ENCODE data around the gene SETBP1.

The SETBP1 gene

DNA sequence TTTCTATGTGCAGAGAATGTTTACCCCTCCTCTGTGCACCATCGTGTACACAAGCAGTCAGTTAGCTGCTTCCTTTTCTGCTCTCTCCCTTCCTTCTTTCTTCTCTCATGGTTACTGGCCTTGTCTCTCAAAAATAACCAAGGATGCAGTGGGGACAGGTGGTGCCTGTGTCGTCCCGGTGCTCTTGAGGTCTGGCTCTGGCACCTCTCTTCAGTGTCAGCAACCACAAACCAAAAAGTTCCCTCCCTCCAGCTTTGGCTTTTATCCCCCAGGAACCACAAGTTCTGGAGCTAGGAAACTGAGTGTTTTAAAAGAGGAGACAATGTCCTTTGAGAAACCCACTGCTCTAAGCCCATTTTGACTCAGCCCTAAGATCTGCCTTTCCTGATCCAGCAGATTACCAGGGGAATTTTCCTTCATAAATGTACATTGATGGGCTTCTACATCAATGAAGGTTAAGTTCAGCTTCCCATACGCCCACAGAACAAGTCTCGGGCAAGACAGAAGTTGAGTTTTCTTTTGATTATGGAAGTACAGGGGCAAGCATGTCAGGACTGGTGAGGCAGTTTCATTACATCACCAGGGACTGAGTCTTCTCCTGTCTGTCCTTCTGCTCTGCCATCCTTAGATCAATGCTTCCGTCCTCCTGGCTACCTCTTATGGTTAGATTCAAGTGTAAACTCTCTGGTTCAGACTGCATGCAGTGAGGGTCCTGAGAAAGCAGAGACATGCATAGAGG is 232.2 kb downstream of the SETBP1 start:
- Histone ChIP-seq H3K4me3 (ENCODE audit: low read depth, low read length, poor library complexity, severe bottlenecking) (no peak overlapping the region), H3F3A (ENCODE audit: insufficient read depth, low read length) (no peaks in the 10 kb centered on the region), H3K9ac (ENCODE audit: low read length) (no peak overlapping the region), H3K4me2 (ENCODE audit: low read length) (no peak overlapping the region), H4K20me1 (ENCODE audit: insufficient read depth, low read length) (no peaks in the 10 kb centered on the region), H3K4me1 (ENCODE audit: insufficient read depth, low read length, severe bottlenecking) (peaks cover 12% of the 10 kb centered on the region), H3K27me3 (ENCODE audit: insufficient read depth, low read length) (no peaks in the 10 kb centered on the region), H3K9me2 (ENCODE audit: low read depth, low read length) (no peaks in the 10 kb centered on the region), H3K79me2 (ENCODE audit: insufficient read depth, low read length) (no peaks in the 10 kb centered on the region), H3K9me3 (ENCODE audit: low read length) (no peaks in the 10 kb centered on the region), H3K27ac (ENCODE audit: low read depth, low read length, poor library complexity, severe bottlenecking) (no peak overlapping the region), H3K36me3 (ENCODE audit: insufficient read depth, low read length) (no peaks in the 10 kb centered on the region), H2AFZ (ENCODE audit: low read length) (no peak overlapping the region)
- TF ChIP-seq, protein P1, sequence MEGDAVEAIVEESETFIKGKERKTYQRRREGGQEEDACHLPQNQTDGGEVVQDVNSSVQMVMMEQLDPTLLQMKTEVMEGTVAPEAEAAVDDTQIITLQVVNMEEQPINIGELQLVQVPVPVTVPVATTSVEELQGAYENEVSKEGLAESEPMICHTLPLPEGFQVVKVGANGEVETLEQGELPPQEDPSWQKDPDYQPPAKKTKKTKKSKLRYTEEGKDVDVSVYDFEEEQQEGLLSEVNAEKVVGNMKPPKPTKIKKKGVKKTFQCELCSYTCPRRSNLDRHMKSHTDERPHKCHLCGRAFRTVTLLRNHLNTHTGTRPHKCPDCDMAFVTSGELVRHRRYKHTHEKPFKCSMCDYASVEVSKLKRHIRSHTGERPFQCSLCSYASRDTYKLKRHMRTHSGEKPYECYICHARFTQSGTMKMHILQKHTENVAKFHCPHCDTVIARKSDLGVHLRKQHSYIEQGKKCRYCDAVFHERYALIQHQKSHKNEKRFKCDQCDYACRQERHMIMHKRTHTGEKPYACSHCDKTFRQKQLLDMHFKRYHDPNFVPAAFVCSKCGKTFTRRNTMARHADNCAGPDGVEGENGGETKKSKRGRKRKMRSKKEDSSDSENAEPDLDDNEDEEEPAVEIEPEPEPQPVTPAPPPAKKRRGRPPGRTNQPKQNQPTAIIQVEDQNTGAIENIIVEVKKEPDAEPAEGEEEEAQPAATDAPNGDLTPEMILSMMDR (IDR thresholded peaks at IDR 0.05; ENCODE audit: low read length): no peak
- TF ChIP-seq EZH2 (IDR thresholded peaks at IDR 0.05; ENCODE audit: borderline replicate concordance, low read length): no peak

DNA sequence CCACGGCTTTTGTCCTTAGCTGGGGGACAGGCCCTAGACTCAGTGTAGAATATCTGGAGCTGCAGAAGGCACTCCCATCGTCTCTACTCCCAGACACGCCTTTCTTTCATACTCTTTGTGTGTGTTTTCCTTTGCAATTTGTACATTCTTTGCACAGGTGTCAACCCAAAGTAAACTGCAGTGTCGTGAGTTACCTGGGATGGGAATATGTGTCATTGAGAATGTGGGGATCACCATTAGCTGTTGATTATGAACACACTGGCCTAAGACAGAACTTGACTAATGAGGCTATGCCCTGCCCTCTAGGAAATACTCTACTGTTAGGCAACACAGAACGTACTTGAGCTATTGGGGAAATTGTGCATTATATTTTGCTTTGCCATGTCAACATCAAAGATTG is 233.3 kb downstream of the SETBP1 start:
- no peaks in the 10 kb centered on the region for H3K79me2 ChIP-seq (ENCODE audit: insufficient read depth, low read length)
- no peak overlapping the region for H3K9ac ChIP-seq (ENCODE audit: low read length)
- no peak overlapping the region for H3K27ac ChIP-seq (ENCODE audit: low read depth, low read length, poor library complexity, severe bottlenecking)
- H3K9me3 ChIP-seq (ENCODE audit: low read length): no peaks in the 10 kb centered on the region
- no peak for TF ChIP-seq EZH2 (IDR thresholded peaks at IDR 0.05; ENCODE audit: borderline replicate concordance, low read length)
- TF ChIP-seq, protein P1 (IDR thresholded peaks at IDR 0.05; ENCODE audit: low read length): no peak
- no peak overlapping the region for H3K4me3 ChIP-seq (ENCODE audit: low read depth, low read length, poor library complexity, severe bottlenecking)
- no peaks in the 10 kb centered on the region for H3K27me3 ChIP-seq (ENCODE audit: insufficient read depth, low read length)
- no peaks in the 10 kb centered on the region for H3F3A ChIP-seq (ENCODE audit: insufficient read depth, low read length)
- H3K4me2 ChIP-seq (ENCODE audit: low read length): no peak overlapping the region
- H4K20me1 ChIP-seq (ENCODE audit: insufficient read depth, low read length): no peaks in the 10 kb centered on the region
- no peak overlapping the region for H2AFZ ChIP-seq (ENCODE audit: low read length)
- peaks cover 10% of the 10 kb centered on the region for H3K4me1 ChIP-seq (ENCODE audit: insufficient read depth, low read length, severe bottlenecking)
- H3K9me2 ChIP-seq (ENCODE audit: low read depth, low read length): no peaks in the 10 kb centered on the region
- no peaks in the 10 kb centered on the region for H3K36me3 ChIP-seq (ENCODE audit: insufficient read depth, low read length)

DNA sequence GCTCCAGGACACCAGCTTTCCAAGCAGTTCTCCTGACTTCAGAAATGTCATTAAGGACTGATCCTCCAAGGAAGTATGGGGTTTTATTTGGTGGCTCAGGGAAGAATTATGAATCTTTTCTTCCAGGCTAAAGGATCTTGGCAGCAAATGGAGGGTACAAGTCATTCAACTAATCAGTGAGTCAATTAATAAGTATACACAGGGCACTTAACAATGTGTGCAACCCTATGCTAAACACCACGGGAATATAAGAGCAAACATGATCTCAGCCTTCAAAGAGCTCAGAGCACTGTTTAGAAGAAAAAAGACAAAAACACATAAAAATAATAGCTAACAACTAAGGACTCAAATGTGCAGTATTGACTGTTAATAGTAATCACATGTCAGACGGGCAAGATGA is 234.5 kb downstream of the SETBP1 start:
- no peak overlapping the region for H3K4me3 ChIP-seq (ENCODE audit: low read depth, low read length, poor library complexity, severe bottlenecking)
- TF ChIP-seq, protein P1 (IDR thresholded peaks at IDR 0.05; ENCODE audit: low read length): no peak
- no peak for TF ChIP-seq EZH2 (IDR thresholded peaks at IDR 0.05; ENCODE audit: borderline replicate concordance, low read length)
- H2AFZ ChIP-seq (ENCODE audit: low read length): no peak overlapping the region
- H3K9me3 ChIP-seq (ENCODE audit: low read length): no peaks in the 10 kb centered on the region
- H4K20me1 ChIP-seq (ENCODE audit: insufficient read depth, low read length): no peaks in the 10 kb centered on the region
- H3F3A ChIP-seq (ENCODE audit: insufficient read depth, low read length): no peaks in the 10 kb centered on the region
- no peaks in the 10 kb centered on the region for H3K79me2 ChIP-seq (ENCODE audit: insufficient read depth, low read length)
- no peaks in the 10 kb centered on the region for H3K9me2 ChIP-seq (ENCODE audit: low read depth, low read length)
- H3K4me1 ChIP-seq (ENCODE audit: insufficient read depth, low read length, severe bottlenecking): no peaks in the 10 kb centered on the region
- H3K9ac ChIP-seq (ENCODE audit: low read length): no peak overlapping the region
- H3K27ac ChIP-seq (ENCODE audit: low read depth, low read length, poor library complexity, severe bottlenecking): no peak overlapping the region
- no peaks in the 10 kb centered on the region for H3K27me3 ChIP-seq (ENCODE audit: insufficient read depth, low read length)
- no peak overlapping the region for H3K4me2 ChIP-seq (ENCODE audit: low read length)
- H3K36me3 ChIP-seq (ENCODE audit: insufficient read depth, low read length): no peaks in the 10 kb centered on the region
